Renal cortex interstitium (tissue), 15 donors: ENCODE measurements around the gene DCAF12L1. TPM values are rescaled to one million over a fixed set of nuclear protein-coding genes. Genes with fewer than 3 reads are reported as not detected.

Experiments
- DNase-seq, 11 donors: peaks; one replicate each; pipeline ENCODE4 v3.0.0-alpha.2; 2013; ENCODE audit warnings: low read depth in 9 of 11, low spot score in 4 of 11; ENCODE audit errors: extremely low read depth in 1 of 11
- long read RNA-seq, 16 experiments: transcript quantifications; one replicate each; lab custom pipeline, GENCODE V29; 2026
- polyA plus RNA-seq, 3 donors: library from polyadenylated mRNA; unstranded; fragments of 120-200 nt; gene quantifications; one replicate each; pipeline ENCODE4 v1.2.1, GENCODE V29; 2013; ENCODE audit not compliant: insufficient read length in 3 of 3

The DCAF12L1 gene
- 1 to 10 TPM; 5.0 to 7.2 (median 6.4) TPM for polyA plus RNA-seq
- long read RNA-seq, donor 1, partial matches to known transcripts, result 0 of 2 reads
- long read RNA-seq, donor 1, other reads (novel, unspliced or antisense), result 0 of 2 reads
- long read RNA-seq, donor 2, partial matches to known transcripts, result 0 of 2 reads
- long read RNA-seq, donor 2, other reads (novel, unspliced or antisense), result 0 of 2 reads
- long read RNA-seq, donor 3, partial matches to known transcripts, result 0 of 4 reads
- long read RNA-seq, donor 3, other reads (novel, unspliced or antisense), result 0 of 4 reads
- long read RNA-seq, donor 4, partial matches to known transcripts, result 0 of 1 reads
- long read RNA-seq, donor 4, other reads (novel, unspliced or antisense), result 0 of 1 reads
- long read RNA-seq, donor 5, partial matches to known transcripts, result 0 of 3 reads
- long read RNA-seq, donor 5, other reads (novel, unspliced or antisense), result 0 of 3 reads
- long read RNA-seq, donor 6, result 0 reads
- long read RNA-seq, donor 7, partial matches to known transcripts, result 0 of 3 reads
- long read RNA-seq, donor 7, other reads (novel, unspliced or antisense), result 0 of 3 reads
- long read RNA-seq, donor 8, transcript DCAF12L1-201 (2 exons, 3,382 nt), result major isoform, 7 of 7 reads
- long read RNA-seq, donor 8, partial matches to known transcripts, result 0 of 7 reads
- long read RNA-seq, donor 8, other reads (novel, unspliced or antisense), result 0 of 7 reads
- long read RNA-seq, donor 9, partial matches to known transcripts, result 0 of 4 reads
- long read RNA-seq, donor 9, other reads (novel, unspliced or antisense), result 0 of 4 reads
- long read RNA-seq, donor 10, partial matches to known transcripts, result 0 of 4 reads
- long read RNA-seq, donor 10, other reads (novel, unspliced or antisense), result 0 of 4 reads
- long read RNA-seq, donor 11, partial matches to known transcripts, result 0 of 1 reads
- long read RNA-seq, donor 11, other reads (novel, unspliced or antisense), result 0 of 1 reads
- long read RNA-seq, donor 12, partial matches to known transcripts, result 0 of 3 reads
- long read RNA-seq, donor 12, other reads (novel, unspliced or antisense), result 0 of 3 reads
- long read RNA-seq, donor 13, transcript DCAF12L1-201 (2 exons, 3,382 nt), result major isoform, 8 of 8 reads
- long read RNA-seq, donor 13, partial matches to known transcripts, result 0 of 8 reads
- long read RNA-seq, donor 13, other reads (novel, unspliced or antisense), result 0 of 8 reads
- long read RNA-seq, donor 14, partial matches to known transcripts, result 0 of 3 reads
- long read RNA-seq, donor 14, other reads (novel, unspliced or antisense), result 0 of 3 reads
- long read RNA-seq, donor 15, partial matches to known transcripts, result 0 of 1 reads
- long read RNA-seq, donor 15, other reads (novel, unspliced or antisense), result 0 of 1 reads
- long read RNA-seq, donor 16, transcript DCAF12L1-201 (2 exons, 3,382 nt), result major isoform, 9 of 9 reads
- long read RNA-seq, donor 16, partial matches to known transcripts, result 0 of 9 reads
- long read RNA-seq, donor 16, other reads (novel, unspliced or antisense), result 0 of 9 reads

DNA sequence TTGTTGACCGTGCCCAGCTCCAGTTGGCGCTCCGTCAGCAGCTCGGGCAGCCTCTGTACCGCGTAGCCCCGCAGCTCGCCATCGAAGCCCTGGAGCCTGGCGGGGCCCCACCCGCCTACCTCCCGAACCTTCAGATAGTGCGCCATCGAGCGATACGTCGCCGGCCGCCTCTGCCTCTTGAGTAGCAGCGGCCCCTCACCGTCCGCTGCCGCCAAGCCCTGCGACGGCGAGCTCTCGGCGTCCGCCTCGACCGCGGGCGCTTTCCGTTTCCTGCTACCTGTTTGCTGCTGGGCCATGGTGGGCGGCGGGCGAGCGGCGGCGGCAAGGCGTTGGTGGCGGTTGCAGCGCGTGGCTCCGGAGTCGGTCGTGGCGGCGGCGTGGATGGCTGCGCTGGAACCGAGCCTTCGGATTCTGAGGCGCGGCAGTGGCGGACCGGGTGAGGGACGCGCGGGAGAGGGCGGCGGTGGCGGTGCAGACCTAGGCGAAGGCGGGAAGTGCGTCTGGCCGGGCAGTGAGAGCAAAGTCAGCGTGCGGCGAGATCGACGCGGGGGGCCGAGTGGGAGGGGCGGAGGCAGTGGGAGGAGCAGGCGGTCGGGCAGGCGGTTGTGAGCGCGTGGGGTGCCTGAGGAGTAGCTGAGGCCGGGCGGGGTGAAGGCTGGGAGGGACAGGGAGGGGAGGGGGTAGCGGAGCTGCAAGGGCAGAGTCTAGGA is at the start of gene DCAF12L1:
TSS of gene DCAF12L1 (minus strand) at position 502 of the 710 bp plus-strand sequence. CDS start at position 296, 206 bp downstream.
- no peak for DNase-seq

DNA sequence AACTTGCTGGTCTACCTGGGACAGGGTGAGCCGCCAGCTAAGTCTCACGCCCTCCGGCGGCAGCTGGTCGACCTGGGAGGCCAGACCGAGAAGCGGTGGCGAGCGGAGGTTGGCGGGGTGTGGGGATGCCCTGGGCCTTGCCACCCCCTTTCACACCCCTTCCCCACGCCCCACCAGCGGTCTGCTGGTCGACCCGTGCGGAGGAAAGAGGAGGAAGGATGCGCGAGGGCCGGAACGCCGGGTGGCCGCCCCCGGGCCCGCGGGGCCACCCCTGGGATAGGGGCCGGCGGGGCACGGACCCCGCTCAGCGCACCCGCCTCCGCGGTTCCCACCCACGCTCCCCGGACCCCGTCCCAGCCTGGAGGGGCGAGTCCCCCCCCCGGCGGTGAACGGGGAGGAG is 28.3 kb upstream of the DCAF12L1 start:
- DNase-seq, result no peak

DNA sequence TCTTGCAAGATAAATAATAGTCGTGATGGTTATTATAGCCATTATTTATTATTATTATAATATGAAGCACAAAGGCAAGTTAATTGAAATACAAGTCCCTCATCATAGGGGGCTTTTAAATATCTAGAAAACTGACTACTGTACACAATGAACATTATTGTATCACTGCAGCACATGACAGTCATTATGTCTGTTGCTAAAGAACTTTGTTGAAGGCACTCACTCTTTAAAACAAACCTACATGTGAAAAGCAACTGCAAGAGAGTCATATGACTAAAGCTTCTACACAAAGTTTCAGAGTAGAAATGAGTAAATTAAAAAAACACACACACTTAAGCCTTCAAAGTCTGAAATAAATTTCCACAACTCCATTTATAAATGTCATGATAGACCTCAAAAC is 23.3 kb upstream of the DCAF12L1 start:
- no peak for DNase-seq

DNA sequence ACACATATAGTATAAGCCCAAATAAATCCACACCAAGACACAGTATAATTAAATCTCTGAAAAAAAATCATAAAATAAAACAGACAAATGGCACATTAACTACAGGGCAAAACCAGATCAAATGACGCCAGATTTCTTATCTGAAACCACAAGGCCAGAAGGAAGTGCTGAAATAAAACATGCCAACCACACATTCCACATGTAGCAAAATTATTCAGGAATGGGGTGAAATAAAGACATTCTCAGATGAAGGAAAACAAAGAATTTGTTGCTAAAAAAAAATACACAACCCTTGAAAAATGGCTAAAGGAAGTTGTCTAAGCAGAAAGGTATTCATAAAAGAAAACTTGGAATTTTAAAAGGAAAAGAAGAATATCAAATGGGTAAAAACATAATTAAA is 4.5 kb upstream of the DCAF12L1 start:
- DNase-seq, result no peak

DNA sequence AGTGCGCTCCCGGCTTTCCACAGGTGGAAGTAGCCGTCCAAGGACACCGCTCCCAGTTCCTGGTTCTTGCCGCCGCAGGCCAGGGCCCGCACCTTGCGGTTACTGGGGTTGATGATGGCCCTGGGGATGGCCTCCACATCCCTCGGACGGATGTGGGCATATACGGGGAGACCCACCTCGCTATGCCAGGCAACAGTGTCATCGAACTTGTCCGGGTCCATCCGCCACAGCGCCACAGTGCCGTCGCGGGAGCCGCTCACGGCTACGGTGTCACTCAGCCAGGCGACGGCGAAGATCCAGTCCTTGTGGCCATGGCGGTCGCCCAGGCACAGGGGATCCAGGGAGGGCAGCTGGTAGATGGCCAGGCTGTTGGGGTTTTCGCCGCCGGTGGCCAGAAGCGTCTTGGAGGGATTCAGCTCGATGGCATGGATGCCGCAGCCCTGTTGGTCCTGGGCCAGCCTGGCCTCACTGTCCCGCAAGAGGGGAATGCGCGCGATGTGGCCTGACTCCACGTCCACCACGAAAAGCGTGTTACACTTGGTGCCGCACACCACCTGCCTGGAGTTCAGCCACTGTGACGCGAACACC is 795 bp downstream of the DCAF12L1 start:
- no peak for DNase-seq

DNA sequence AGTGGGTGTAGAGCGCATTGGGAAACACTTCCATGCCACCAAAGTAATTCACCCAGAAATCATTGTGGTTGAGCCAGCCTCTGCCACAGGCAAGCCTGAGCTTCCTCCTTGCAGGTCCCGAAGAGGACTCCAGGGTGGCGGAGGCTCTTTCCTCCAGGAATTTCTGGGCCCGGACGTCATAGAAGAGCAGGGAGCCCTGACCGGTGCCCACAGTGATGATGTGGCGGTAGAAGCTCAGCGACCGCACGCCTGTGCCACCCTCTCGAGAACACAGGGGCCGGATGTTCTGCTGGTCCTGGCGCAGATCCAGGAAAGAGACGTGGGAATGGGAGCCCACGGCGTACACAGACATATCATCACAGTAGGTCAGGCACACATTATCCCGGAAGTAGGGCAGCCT is 1.3 kb downstream of the DCAF12L1 start:
- no peak for DNase-seq

DNA sequence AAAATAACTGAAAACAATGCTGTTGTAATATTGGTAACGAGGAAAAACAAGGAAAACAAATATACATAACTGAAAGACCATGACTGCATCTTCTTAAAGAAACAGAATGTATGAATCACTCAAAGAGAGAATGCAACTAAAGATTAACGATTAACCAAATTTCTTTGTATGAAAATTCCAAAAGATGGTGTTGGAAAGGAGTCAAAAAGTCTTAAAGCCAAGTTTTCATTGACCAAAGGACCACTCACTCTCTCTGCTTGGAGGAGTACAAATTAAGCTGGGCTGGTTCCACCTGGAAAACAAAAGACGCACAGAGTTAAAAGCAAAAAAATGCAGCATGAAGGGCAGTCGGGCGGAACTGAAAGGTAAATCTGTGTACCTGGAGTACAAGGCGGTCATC is 1.8 kb downstream of the DCAF12L1 start:
- DNase-seq, result no peak

DNA sequence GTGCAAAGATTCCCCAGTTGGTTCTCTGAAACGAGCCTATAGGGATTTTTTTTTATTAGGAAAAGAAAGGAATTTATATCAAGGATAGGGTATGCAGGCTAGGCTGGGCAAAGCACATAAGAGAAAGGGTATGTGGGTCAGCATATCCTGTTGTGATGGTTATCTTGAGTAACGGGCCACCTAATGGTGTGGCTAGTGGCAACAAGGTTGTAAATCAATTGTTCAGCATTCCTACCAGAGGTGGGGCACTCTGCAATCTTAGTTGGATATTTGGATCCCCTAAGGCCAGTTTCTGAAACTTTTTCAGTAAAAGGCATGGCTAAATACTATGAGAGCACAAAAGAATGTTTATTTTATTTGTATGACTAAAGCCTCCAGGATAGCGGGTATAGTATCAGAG is 42.7 kb downstream of the DCAF12L1 start:
- DNase-seq, result no peak
